HepG2 (cell line): ENCODE data around the gene PROX2. TPM values are rescaled to one million over a fixed set of nuclear protein-coding genes. Genes with fewer than 3 reads are reported as not detected.

ENCODE experiments used
- ARNT ChIP-seq: fragments of 450-650 bp; IDR thresholded peaks from 2 replicates; pipeline ENCODE4 v1.6.1; 2017
- CBX1 ChIP-seq: IDR thresholded peaks from one replicate; pipeline ENCODE4 v1.6.1; 2016; ENCODE audit warnings: antibody characterized with exemption, low read depth
- CBX2 ChIP-seq, 2 experiments: fragments of 200-600 bp in 1 of 2; sonication (generic); formaldehyde crosslinking in 1 of 2; IDR thresholded peaks; 2 replicates each; pipeline versions ENCODE4 v1.7.0 to v1.8.1; 2018 to 2022; ENCODE audit warnings: low read depth in 2 of 2, low read length in 1 of 2, mild to moderate bottlenecking in 1 of 2, missing genetic modification reagents in 1 of 2
- CBX5 ChIP-seq: sonication (generic); formaldehyde crosslinking; IDR thresholded peaks from 2 replicates; pipeline ENCODE4 v1.4.0; 2020; ENCODE audit warnings: missing genetic modification reagents, borderline replicate concordance
- DMAP1 ChIP-seq: IDR thresholded peaks from 2 replicates; pipeline ENCODE4 v1.6.1; 2016
- DR1 ChIP-seq: sonication (generic); formaldehyde crosslinking; IDR thresholded peaks from 2 replicates; pipeline ENCODE4 v1.8.0; 2021; ENCODE audit warnings: mild to moderate bottlenecking, missing genetic modification reagents, inconsistent platforms
- FOXK2 ChIP-seq: fragments of 450-650 bp; IDR thresholded peaks from 2 replicates; pipeline ENCODE4 v1.6.1; 2016
- FOXO1 ChIP-seq: sonication (generic); formaldehyde crosslinking; IDR thresholded peaks from 2 replicates; pipeline ENCODE4 v1.4.0; 2020; ENCODE audit warnings: missing genetic modification reagents
- GATAD1 ChIP-seq: IDR thresholded peaks from 2 replicates; pipeline ENCODE4 v1.6.1; 2016; ENCODE audit warnings: missing genetic modification reagents, missing compliant biosample characterization
- JUN ChIP-seq: sonication (generic); formaldehyde crosslinking; IDR thresholded peaks from 2 replicates; pipeline ENCODE4 v1.4.0; 2020; ENCODE audit warnings: mild to moderate bottlenecking, missing genetic modification reagents
- KDM5B ChIP-seq: sonication (generic); formaldehyde crosslinking; IDR thresholded peaks from 2 replicates; pipeline ENCODE4 v1.4.0; 2020; ENCODE audit warnings: missing genetic modification reagents, mild to moderate bottlenecking, borderline replicate concordance
- STAG1 ChIP-seq: sonication (generic); formaldehyde crosslinking; IDR thresholded peaks from 2 replicates; pipeline ENCODE4 v1.4.0; 2020; ENCODE audit warnings: missing genetic modification reagents
- TMF1 ChIP-seq: sonication (generic); formaldehyde crosslinking; IDR thresholded peaks from 2 replicates; pipeline ENCODE4 v1.8.1; 2022; ENCODE audit warnings: low read depth, missing genetic modification reagents
- YY1 ChIP-seq: IDR thresholded peaks from 2 replicates; pipeline ENCODE4 v1.6.1; 2011; ENCODE audit warnings: low read length, low read depth, moderate library complexity, mild to moderate bottlenecking; ENCODE audit not compliant: insufficient read depth, insufficient replicate concordance
- ZBTB8A ChIP-seq: sonication (generic); formaldehyde crosslinking; IDR thresholded peaks from 2 replicates; pipeline ENCODE4 v1.4.0; 2020; ENCODE audit warnings: mild to moderate bottlenecking, low read depth, missing genetic modification reagents, borderline replicate concordance
- ZEB1 ChIP-seq: IDR thresholded peaks from 2 replicates; pipeline ENCODE4 v1.6.1; 2012; ENCODE audit warnings: mild to moderate bottlenecking, low read depth, inconsistent platforms; ENCODE audit not compliant: insufficient replicate concordance
- ZFP36L2 ChIP-seq: sonication (generic); formaldehyde crosslinking; IDR thresholded peaks from 2 replicates; pipeline ENCODE4 v1.4.0; 2020; ENCODE audit warnings: missing genetic modification reagents
- ZFX ChIP-seq: sonication (generic); formaldehyde crosslinking; IDR thresholded peaks from 2 replicates; pipeline ENCODE4 v1.4.0; 2020; ENCODE audit warnings: mild to moderate bottlenecking, low read depth, missing genetic modification reagents, moderate library complexity
- ZNF451 ChIP-seq: sonication (generic); formaldehyde crosslinking; IDR thresholded peaks from 2 replicates; pipeline ENCODE4 v1.5.0; 2020; ENCODE audit warnings: mild to moderate bottlenecking, missing genetic modification reagents
- ZNF614 ChIP-seq: IDR thresholded peaks from 2 replicates; pipeline ENCODE4 v1.6.1; 2018; ENCODE audit warnings: missing biosample characterization, missing genetic modification reagents, inconsistent platforms, borderline replicate concordance
- ZNF652 ChIP-seq: IDR thresholded peaks from 2 replicates; pipeline ENCODE4 v1.6.1; 2016; ENCODE audit warnings: low read depth, borderline replicate concordance
- ZNF768 ChIP-seq: sonication (generic); formaldehyde crosslinking; IDR thresholded peaks from 2 replicates; pipeline ENCODE4 v1.4.0; 2020; ENCODE audit warnings: missing genetic modification reagents
- polyA plus RNA-seq, 8 experiments: library from polyadenylated mRNA; depleted of rRNA in 3 of 8; stranded (reverse) in 7 of 8; unstranded in 1 of 8; fragments of >200 nt; fragmentation: Illumina TruSeq in 4 of 8; extraction: Trizol in 4 of 8; gene quantifications; 2 replicates each; pipeline versions ENCODE4 v1.2.1 to v1.2.3, GENCODE V29; 2011 to 2016; ENCODE audit warnings: low read depth in 4 of 8, missing spikeins in 1 of 8, mixed read lengths in 1 of 8; ENCODE audit not compliant: insufficient read depth in 1 of 8
- total RNA-seq, 5 experiments: library from RNA; depleted of rRNA; stranded (reverse); fragments of >200 nt; fragmentation: Illumina TruSeq; extraction: Trizol; gene quantifications; 2 replicates each; pipeline ENCODE4 v1.2.3, GENCODE V29; 2016; ENCODE audit warnings: low read depth in 1 of 5
- TF ChIP-seq, protein P1 (sequence below): IDR thresholded peaks from 2 replicates; pipeline ENCODE4 v1.6.1; 2018; ENCODE audit warnings: missing genetic modification reagents
- TF ChIP-seq, protein P2 (sequence below): sonication (generic); formaldehyde crosslinking; IDR thresholded peaks from 2 replicates; pipeline ENCODE4; 2020; ENCODE audit warnings: missing genetic modification reagents, mild to moderate bottlenecking, borderline replicate concordance
- TF ChIP-seq, protein P3 (sequence below): IDR thresholded peaks from 2 replicates; pipeline ENCODE4 v1.6.1; 2016; ENCODE audit warnings: low read depth, control low read depth

PROX2 gene
- total and polyA plus RNA-seq, 2 of the 13 experiments (the other 11 are each of a cell fraction or from before 2014, with no cell fraction given) = not detected

DNA sequence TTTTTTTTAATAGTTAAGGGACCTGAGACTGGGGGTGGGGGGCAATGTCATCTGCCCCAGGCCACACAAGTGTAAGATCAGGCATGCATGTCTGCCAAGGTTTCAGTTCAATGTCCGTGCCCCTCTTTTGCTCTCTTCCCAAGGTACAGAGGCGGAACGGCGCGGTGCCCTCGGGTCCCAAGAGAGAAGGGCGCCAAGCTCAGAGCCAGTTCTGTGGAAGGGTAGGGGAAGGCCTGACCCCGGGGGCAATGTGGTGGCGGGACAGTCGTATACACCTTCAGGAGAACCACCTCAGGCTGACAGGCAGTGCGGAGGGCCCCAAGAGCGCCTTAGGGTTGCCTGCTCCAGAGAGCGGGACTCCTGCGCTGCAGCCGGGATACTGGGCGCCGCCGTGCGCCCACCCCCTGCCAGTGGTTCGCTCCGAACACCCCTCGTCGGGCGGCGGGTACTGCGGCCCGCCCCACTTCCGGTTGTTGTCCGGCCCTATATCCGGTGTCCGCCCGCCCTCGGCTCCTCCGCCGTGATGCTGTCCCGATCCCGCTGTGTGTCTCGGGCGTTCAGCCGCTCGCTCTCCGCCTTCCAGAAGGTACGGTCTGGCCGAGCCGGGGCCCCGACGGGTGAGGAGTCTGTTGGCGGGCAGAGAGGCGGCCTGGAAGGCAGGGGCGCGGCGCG lies 5.6 kb upstream of the PROX2 start, which contains the start of gene DLST (continued):
- TF ChIP-seq CBX2 (IDR thresholded peaks at IDR 0.05; ENCODE audit: low read depth, low read length) = no peak
- TF ChIP-seq CBX2 (CRISPR knock-in tag; IDR thresholded peaks at IDR 0.05; ENCODE audit: low read depth) = 0 out of 2 replicates have a peak, but pooled peaks have one; percentile 76
- 0 out of 2 replicates have a peak, but pooled peaks have one; percentile 17 for TF ChIP-seq ZNF614
- TF ChIP-seq ZFX (CRISPR knock-in tag) = peak; percentile 95
- peak; percentile 78 for TF ChIP-seq DMAP1 (CRISPR knock-in tag)
- TF ChIP-seq, protein P1, sequence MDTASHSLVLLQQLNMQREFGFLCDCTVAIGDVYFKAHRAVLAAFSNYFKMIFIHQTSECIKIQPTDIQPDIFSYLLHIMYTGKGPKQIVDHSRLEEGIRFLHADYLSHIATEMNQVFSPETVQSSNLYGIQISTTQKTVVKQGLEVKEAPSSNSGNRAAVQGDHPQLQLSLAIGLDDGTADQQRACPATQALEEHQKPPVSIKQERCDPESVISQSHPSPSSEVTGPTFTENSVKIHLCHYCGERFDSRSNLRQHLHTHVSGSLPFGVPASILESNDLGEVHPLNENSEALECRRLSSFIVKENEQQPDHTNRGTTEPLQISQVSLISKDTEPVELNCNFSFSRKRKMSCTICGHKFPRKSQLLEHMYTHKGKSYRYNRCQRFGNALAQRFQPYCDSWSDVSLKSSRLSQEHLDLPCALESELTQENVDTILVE = peak; percentile 67; the same call in 1 of the 2 replicates
- TF ChIP-seq, protein P2, sequence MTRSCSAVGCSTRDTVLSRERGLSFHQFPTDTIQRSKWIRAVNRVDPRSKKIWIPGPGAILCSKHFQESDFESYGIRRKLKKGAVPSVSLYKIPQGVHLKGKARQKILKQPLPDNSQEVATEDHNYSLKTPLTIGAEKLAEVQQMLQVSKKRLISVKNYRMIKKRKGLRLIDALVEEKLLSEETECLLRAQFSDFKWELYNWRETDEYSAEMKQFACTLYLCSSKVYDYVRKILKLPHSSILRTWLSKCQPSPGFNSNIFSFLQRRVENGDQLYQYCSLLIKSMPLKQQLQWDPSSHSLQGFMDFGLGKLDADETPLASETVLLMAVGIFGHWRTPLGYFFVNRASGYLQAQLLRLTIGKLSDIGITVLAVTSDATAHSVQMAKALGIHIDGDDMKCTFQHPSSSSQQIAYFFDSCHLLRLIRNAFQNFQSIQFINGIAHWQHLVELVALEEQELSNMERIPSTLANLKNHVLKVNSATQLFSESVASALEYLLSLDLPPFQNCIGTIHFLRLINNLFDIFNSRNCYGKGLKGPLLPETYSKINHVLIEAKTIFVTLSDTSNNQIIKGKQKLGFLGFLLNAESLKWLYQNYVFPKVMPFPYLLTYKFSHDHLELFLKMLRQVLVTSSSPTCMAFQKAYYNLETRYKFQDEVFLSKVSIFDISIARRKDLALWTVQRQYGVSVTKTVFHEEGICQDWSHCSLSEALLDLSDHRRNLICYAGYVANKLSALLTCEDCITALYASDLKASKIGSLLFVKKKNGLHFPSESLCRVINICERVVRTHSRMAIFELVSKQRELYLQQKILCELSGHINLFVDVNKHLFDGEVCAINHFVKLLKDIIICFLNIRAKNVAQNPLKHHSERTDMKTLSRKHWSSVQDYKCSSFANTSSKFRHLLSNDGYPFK = peak; percentile 56; the same call in 1 of the 2 replicates
- no peak for TF ChIP-seq ZNF652 (CRISPR knock-in tag)
- TF ChIP-seq YY1 = peak; percentile 58
- peak; percentile 33; the same call in 1 of the 2 replicates for TF ChIP-seq DR1 (CRISPR knock-in tag)
- peak; percentile 80 for TF ChIP-seq ZNF768 (CRISPR knock-in tag)
- peak; percentile 70; the same call in 1 of the 2 replicates for TF ChIP-seq KDM5B (CRISPR knock-in tag)
- TF ChIP-seq, protein P3, sequence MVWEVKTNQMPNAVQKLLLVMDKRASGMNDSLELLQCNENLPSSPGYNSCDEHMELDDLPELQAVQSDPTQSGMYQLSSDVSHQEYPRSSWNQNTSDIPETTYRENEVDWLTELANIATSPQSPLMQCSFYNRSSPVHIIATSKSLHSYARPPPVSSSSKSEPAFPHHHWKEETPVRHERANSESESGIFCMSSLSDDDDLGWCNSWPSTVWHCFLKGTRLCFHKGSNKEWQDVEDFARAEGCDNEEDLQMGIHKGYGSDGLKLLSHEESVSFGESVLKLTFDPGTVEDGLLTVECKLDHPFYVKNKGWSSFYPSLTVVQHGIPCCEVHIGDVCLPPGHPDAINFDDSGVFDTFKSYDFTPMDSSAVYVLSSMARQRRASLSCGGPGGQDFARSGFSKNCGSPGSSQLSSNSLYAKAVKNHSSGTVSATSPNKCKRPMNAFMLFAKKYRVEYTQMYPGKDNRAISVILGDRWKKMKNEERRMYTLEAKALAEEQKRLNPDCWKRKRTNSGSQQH (CRISPR knock-in tag) = no peak
- TF ChIP-seq ZNF451 (CRISPR knock-in tag) = peak; percentile 95
- no peak for TF ChIP-seq ZFP36L2 (CRISPR knock-in tag)
- no peak for TF ChIP-seq ZBTB8A (CRISPR knock-in tag)
- peak; percentile 79 for TF ChIP-seq TMF1 (CRISPR knock-in tag)
- TF ChIP-seq GATAD1 = peak; percentile 91
- TF ChIP-seq JUN (CRISPR knock-in tag) = no peak
- TF ChIP-seq FOXO1 (CRISPR knock-in tag) = peak; percentile 48; the same call in 1 of the 2 replicates
- peak; percentile 27 for TF ChIP-seq ZEB1
- TF ChIP-seq FOXK2 = peak; percentile 96
- TF ChIP-seq CBX1 = peak; percentile 84
- TF ChIP-seq CBX5 (CRISPR knock-in tag) = peak; percentile 73; the same call in 1 of the 2 replicates
- TF ChIP-seq STAG1 (CRISPR knock-in tag) = no peak
- TF ChIP-seq ARNT = no peak
